ENCODE measurements around the gene DKK3. TPM values are rescaled to one million over a fixed set of nuclear protein-coding genes. Genes with fewer than 3 reads are reported as not detected.

DKK3 gene
- polyA plus RNA-seq, 3 donors = 72.0 to 81.3 (median 72.5) TPM

DNA sequence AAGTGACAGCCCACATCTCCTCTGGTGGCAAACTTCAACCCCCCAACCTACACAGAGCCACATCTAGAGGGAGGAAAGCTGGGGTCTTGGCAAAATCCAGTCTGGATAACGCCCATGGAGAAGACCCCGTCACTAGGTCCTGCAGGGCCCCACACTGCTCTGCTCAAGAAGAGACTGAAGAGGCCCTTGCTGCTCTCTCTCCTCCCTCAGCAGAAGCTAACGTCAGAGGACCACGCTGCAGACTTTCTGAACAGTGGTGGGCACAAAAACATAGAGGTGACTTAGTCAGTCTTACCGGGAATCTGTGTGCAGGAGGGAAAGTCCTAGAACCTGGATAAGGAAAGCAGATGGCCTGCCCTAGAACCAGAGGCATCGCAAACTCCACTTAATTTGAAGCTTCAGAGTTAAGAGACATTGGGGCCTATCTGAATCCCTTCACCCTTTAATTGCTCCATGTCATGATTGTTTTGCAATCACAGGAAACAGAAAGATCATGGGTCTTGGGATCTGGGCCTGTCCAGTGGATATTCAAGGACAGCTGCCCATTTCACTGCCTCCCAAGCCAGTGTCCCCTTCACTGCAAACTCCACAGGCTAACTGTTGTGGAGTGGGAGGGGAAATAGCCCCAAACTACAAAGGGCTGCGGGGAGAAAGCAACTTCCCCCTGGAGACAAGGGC, 1.7 kb downstream of the DKK3 start:
- no peak for DNase-seq (ENCODE audit: low read depth in 3 of 3, low spot score in 2 of 3)

DNA sequence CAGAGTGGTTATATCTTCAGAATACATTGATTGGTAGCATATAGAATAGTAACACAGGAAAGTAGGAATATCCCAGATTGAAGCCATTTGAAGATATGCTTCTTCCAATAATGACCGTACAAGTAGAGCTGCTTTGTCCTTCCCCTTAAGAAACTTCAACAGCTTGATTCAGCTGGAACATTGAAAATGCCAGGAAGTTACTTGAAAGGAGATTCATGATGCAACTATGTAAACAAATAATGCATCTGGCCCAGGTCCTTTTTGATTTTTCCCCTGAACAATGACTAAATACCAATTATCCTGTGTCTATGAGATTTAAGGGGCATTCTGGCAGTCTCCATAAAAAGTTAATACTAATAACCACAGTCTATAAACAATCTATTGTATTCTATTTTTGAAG, 3.0 kb downstream of the DKK3 start:
- DNase-seq (ENCODE audit: low read depth in 3 of 3, low spot score in 2 of 3) = no peak

DNA sequence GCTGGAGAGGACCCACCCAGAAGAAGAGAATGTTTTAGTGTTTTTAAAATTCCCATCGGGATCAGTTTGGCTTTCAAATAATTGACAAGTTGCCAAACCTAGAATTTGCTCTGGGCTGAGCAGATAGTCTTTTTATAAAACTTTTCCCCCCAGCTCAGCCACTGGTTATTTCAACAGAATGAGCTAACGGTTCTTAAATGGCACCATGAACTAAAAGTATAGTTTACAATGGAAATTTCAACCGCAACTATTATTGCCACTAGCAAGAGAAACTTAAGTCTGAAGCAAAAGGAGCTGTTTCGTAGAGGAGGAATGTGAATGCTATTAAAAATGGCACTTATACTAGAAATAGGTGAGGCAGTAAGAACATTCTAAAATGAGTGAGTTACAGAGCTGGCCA, 3.4 kb downstream of the DKK3 start:
- DNase-seq (ENCODE audit: low read depth in 3 of 3, low spot score in 2 of 3) = no peak

DNA sequence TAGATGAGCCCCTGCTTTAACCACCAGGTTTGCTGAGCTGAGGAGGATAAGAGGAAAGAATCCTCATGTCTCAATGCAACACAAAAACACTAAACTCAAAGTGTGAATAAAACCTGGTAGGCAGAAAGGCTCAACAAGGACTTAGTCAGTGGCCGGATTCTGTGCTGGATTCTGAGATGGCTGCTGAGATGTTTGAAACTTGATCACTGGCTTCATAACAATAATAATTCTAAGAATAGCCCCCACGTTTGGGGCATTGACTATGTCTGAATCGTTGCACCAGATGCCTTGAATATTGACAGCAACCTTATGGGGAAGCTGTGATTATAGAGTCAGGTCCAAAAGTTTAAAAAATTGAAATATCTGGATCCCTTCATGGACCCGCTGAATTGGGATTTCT, 4.6 kb downstream of the DKK3 start:
- DNase-seq (ENCODE audit: low read depth in 3 of 3, low spot score in 2 of 3) = no peak

DNA sequence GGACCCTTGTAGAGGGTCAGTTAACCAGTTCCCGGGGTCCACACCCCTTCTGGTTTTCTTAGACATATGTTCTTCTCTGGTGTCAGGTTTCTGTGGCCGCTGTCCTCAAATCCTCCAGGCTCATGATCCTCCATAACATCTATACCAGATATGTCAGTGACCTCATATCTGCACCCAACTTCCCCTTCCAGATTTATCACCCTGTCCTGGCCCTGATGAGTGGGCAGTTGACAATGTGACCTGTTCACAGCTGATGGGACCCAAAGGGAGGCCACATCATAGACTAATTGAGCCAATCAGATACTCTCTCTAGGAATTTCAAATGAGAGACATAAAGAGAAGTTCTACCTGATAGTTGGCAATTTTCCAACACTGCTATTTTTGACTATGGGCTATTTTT, 5.1 kb downstream of the DKK3 start:
- DNase-seq (ENCODE audit: low read depth in 3 of 3, low spot score in 2 of 3) = no peak

DNA sequence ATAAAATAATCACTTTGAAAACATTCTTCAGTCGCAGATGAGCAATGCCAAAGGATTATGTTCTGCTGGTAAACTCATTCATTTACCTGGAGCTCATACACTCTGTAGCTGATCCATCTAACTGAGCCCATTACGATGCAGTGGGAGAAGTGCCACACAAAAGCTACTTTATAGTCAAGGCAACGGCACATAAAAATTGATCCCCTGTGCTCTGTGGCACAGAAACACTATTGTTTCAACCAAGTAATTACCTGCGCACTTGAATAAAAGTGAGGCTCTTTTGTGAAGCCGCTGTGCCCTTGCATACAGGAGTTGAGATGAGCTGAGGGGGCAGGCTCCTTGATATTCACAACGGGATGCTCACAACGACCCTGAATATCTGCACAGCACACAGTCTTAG, 7.2 kb downstream of the DKK3 start:
- DNase-seq (ENCODE audit: low read depth in 3 of 3, low spot score in 2 of 3) = no peak

DNA sequence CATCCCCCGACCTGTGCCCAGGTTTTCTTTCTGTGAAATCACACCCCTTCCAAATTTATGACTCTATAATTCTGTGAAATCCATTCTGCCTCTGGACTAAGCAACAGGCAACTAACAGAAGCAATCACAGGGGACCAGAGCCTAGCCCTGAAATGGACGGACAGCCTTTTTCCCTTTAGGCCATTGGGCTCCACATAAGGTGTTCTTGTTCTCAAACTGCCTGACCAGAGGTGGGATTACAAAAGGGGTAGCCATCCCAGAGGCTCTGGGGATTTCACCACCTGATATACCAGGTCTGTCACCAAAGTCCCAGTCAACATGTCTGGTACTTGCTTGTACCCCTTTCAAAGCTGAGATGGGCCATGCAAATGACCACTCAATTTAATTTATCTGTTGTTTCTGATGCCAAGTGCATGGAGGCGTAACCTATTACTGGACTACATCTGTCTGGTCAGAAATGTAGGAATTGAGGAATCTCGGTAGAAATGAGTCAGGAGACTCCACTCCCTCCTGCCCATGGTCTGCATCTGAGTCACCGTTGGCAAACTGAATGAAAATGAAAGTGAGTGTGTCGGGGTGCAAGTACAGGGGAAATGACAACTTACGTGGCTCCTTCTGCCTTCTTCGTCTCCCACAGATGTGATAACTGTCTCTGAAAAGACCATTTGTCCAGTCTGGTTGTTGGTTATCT, 10.2 kb downstream of the DKK3 start:
- DNase-seq (ENCODE audit: low read depth in 3 of 3, low spot score in 2 of 3) = no peak

DNA sequence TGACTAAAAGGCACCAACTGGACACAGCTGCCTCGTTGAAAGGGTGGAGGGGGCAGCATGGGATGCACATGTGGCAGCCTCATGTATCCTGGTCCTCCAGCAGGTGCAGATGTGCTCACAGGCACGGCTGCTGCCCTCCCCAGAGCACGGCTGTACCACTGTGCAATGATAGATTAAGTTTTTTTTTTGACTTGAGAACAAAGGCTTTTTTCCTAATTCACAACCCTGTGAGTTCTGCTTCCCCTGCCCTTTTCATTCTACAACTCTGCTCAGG, 11.4 kb downstream of the DKK3 start:
- no peak for DNase-seq (ENCODE audit: low read depth in 3 of 3, low spot score in 2 of 3)

DNA sequence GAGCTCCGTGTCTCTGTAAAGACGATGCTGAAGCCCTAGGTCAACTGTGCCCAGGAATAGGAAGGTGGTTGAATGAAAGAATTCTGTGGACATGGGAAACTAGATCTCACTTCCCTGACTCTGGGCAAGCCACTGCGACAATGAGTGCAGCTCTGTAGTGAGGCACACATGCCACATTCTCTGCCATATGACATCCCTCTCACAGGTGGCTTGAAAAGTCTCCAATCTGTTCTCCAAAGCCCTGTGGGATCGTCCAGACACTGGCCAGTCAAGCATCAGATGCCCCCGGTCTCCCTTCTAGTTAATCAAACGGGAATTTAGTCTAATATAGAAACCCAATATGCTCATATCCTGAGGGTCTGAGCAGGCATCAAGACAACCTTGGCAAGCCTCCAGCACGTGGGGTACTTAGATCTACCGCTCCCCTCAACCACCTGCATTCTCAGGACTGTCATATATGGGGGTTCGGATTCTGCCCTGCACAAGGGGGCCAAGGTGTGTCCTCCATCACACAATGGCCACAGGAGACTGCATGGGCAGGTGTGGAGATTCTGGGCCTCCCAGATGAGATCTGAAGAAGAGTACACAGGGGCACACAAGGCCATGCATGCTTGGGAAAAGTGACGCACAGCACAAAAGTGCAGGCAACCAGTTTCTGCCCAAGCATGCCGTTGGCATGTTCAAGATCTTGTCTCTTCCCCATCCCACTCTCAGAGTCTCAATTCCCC, 11.9 kb downstream of the DKK3 start:
- DNase-seq (ENCODE audit: low read depth in 3 of 3, low spot score in 2 of 3) = no peak

DNA sequence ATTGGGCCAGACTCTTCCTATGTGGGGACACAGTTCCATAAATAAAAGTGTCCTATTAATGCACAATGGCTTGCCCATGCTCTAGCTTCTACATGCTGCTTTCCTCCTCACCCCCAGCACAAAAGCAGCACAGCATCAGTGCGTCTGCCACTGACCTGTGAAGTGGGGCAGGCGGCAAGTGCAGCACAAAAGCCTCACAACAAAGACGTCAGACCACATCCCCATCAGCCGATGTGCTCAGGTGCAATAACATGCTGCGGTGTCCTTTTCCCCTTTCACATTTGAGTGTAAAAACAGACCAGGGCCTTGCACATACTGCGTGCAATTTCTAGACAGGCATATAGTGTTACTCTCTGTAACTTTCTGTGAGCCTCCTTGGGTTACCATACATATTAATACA, 12.8 kb downstream of the DKK3 start:
- DNase-seq (ENCODE audit: low read depth in 3 of 3, low spot score in 2 of 3) = no peak

DNA sequence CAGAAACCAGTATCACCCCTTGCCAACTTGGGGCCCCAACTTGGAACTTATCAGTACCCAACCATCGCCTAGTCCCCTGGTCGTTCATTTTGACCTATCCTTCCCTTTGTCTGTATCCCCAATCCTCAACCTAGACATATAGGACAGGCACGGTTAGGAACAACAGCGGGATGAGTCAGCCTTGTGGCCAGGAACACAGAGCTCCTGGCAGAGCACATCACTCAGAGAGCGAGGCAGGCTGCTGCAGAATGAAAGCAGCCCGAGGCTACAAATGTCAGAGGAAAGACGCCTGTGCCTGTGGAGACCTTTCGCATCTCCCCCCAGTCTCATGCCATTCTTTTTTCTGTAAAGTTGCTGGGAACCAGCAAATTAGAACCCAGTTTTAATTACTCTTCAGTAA, 14.6 kb downstream of the DKK3 start:
- no peak for DNase-seq (ENCODE audit: low read depth in 3 of 3, low spot score in 2 of 3)

DNA sequence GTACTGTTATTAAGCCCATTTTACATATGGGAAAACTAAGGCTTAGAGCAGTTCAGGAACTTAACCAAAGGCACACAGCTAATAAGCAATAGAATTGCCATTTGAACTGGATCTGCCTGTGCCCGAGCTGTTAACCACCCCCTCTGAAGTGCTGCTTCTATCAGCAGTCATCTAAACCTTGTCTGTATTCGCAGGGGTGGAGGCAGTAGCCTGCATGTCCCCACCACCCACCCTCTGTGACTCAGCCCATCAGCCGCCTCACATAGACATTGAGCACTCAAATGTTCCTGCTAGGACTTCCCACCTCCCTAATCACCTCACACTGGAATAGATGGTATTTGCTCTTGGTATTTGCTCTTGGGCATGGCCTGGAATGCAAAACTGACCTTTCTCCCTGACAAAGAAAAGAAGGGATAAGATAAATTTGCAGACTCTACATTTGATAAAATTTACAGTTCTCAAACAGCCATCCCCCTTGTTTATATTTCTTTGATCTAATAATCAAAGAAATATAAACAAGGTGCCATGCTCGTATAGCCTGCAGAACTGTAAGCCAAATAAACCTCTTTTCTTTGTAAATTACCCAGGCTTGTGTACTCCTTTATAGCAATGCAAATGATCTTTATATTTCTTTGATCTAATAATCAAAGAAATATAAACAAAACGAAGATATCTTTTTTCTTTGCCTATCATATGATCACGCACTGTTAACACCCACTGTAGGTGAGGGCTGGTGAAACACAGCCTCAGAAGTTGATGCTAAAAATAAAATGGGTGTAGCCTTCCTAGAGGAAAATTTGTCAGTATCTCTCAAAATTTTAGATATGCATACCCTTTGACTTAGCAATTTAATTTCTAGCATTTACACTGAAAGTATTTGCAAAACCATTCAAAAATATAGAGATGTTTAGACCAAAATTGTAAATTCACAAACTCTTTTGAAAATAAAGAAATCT, 15.9 kb downstream of the DKK3 start:
- DNase-seq (ENCODE audit: low read depth in 3 of 3, low spot score in 2 of 3) = no peak

DNA sequence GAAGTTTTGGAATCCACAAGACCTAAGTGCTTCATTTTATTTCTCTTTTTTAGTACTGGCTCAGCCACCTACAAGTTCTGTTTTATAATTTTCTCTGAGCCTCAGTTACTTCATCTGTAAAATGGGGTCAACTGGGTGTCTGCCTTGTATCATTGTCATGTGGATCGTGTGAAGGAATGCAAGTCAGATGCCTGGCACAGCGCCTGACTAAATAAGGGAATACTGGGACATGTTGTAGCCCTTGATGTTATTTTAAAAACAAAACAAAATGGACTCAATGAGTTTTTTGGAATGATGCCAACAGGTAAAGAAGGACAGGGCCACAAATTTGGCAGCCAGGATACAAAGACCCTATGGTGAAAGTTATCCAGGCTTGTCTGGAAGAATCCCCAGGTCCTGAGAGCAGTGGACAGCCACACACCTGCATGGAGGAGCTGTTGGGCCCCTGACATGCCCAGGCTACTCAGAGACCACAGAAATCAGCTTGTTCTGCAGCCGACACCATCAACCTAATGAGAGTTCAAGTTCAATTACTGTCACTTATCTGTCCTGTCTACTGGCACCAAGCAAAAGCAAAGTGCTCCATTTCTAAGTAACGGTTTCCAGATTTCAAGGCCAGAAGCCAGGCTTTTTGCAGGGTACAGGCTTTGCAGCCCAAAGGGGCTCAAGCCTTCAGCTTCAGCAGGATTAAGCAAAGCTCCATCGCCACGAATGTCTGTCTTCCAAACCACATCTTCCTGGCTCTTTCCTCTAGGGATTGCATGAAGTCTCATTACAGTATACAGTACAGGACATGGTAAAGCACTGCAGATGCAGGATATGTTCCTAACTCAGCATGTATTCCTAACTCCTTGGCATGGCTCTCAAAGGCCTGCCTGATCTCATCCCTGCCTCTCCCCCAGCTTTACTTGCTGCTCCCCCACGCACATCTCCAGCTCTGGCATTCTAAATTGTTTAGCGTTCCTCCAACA, 18.4 kb downstream of the DKK3 start:
- DNase-seq (ENCODE audit: low read depth in 3 of 3, low spot score in 2 of 3) = no peak

DNA sequence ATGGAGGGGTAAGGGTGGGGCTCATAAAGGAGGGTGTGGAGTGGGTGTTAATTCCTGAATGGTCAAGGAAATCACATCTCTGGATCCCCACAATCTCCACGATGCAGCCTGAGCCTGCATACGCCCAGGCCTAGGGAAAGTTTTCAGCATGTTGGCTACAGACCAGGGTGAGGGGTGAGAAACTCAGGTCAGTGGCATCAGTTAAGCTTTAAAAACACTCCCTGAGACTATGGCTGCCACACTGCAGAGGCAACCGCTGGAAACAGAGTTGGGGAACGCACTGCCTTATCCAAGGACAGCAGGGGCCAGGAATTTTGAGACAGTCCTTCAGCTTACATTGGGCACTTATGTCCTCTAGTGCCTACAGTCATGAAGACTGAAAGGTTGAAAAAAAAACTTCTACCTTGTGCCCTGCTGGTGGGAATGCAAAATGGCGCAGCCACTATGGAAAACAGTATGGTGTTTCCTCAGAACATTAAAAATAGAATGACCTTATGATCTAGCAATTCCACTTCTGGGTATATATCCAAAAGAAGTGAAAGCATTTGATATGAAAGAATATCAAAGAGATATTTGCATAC, 19.7 kb downstream of the DKK3 start:
- DNase-seq (ENCODE audit: low read depth in 3 of 3, low spot score in 2 of 3) = no peak

DNA sequence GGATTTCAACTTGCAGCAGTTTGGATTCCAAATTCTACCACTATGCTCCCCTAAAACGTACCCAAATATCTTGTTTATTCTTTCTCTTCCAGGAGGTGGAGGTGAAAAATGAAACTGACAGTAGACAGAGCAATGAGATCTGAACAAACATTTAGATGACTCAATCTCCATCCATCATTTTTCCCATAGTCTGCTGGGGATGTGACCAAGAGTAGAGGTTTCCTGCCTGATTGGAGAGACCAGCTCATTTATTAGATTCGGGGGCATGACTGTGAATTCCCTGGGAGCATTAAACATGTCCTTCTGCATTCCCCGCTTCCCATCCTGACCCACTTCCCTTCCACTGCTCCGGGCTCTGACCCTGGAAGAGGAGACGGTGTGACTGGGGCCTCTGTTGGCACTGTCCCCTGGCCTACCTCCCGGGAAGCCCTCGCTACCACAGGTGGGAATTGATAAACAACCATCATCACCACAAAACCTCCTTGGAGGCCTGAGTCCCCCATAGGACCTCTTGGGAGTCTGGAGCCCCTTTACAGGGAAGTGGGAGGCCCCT, 20.3 kb downstream of the DKK3 start:
- DNase-seq (ENCODE audit: low read depth in 3 of 3, low spot score in 2 of 3) = no peak

DNA sequence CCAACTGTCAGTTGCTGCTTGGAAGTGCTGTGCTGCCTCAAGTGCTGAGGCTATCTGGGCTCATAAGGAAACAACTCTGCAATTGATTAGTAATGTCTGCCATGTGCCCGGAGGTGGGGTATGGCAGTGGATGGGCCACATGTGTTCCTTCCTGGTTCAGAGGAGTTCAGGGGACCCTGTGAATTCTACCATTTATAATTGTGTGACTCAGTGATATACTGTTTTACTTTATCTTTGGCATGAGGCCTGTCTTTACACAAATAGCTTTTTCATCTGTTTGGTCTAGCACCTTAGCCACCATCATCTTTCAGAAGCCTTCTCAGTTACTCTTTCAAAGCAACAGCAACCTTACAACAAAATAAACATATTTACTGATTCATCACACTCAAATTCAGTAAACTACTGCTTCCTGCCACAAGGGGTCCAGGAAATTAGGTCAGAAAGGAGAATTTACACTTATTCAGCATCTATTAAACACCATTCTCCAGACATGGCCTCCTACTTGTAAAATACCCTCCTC, 20.9 kb downstream of the DKK3 start:
- DNase-seq (ENCODE audit: low read depth in 3 of 3, low spot score in 2 of 3) = no peak

DNA sequence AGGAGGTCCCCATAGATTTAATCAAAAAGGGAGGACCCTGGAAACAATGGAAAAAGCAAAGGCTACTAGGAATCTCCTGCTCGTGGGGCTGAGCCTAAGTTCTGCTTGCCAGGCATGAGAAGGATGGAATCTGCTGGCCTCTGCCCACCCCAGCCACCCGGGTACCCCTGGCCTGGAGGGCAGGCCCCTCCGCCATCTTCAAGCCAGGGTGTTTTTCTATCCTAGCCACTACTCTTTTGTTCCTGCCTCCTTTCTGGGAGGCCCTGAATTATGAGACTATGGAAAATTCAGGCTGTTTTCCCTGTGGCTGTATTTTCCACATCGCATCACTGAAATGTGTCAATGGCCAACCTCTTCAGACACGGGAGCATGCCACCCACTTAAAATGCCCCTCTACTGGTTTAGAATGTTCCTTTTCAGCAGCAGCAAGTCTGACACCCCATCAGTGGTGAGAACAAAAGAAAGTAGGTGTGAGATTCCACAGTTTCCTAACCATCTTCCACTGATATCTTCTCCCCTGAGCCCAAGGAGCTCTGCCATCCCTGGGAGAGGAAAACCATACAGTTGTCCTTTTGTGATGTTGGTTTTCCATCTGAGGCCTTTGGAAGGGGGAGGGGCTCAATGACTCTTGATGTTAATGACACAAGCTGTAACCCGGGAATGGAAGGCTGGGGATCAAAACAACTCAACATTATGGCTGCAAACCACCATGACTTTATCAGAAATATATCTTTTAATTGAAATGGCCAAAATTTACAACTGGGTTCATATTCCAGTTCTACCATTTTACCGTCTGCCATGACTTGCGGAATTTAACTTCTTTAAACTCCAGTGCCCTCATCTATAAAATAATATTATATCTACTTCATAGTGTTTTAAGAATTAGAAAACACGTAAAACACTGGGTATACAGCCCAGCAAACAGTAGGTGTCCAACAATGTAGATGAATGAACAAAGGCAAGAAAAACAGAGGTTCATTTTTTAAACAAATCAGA, 22.2 kb downstream of the DKK3 start:
- DNase-seq (ENCODE audit: low read depth in 3 of 3, low spot score in 2 of 3) = no peak
